K562 (cell line): ENCODE data around the gene SLC13A1. TPM values are rescaled to one million over a fixed set of nuclear protein-coding genes. Genes with fewer than 3 reads are reported as not detected.

Experiments
- ATAC-seq: fragments of 200-7000 bp; cut with Tn5 transposase; 3 replicates; pipeline ENCODE4 v1.9.1; 2020; ENCODE audit warnings: moderate library complexity
- BruUV-seq: library from RNA; stranded (reverse); fragments of 400-500 nt; replicated peaks from 2 replicates; lab custom pipeline; 2021; lab: Mats Ljungman, UMichigan
- CTCF ChIA-PET: fragments of 300-600 bp; formaldehyde crosslinking; extraction: SDS; loops from one replicate; lab custom pipeline; 2021; ENCODE audit warnings: low intra/inter-chr PET ratio; lab: Yijun Ruan, JAX
- POLR2A ChIA-PET: fragments of 300-600, 350-650 bp; sonication (Branson Sonifier 250); formaldehyde crosslinking; extraction: SDS; loops from one replicate; lab custom pipeline; 2021; ENCODE audit warnings: antibody characterized with exemption, inconsistent platforms; lab: Yijun Ruan, JAX
- DNase-seq, 4 experiments: peaks; one replicate each; pipeline versions ENCODE4 v3.0.0 to v3.0.0-alpha.2; 2011 to 2018; ENCODE audit warnings: low spot score in 3 of 4, mixed read lengths in 3 of 4; ENCODE audit errors: extremely low read depth in 1 of 4
- FAIRE-seq: peaks from 2 replicates; lab custom pipeline; 2011; peaks lifted over from hg19 to GRCh38; lab: Jason Lieb, UNC
- H2AFZ ChIP-seq: 2 replicates; pipeline ENCODE4 v1.6.0; 2011; ENCODE audit warnings: low read depth, low read length, control low read depth, inconsistent platforms
- H3K27ac ChIP-seq: fragments of 200-600 bp; 3 replicates; pipeline ENCODE4 v1.8.0; 2011; ENCODE audit warnings: low read depth, mild to moderate bottlenecking, control low read depth, inconsistent platforms, low read length, moderate library complexity, mixed read lengths; ENCODE audit errors: extremely low read depth
- H3K27me3 ChIP-seq, 2 experiments: fragments of 300-600 bp in 1 of 2; 2 replicates in 1 of 2; 3 replicates in 1 of 2; pipeline versions ENCODE4 v1.6.0 to v1.8.0; 2011; ENCODE audit warnings: inconsistent platforms in 2 of 2, low read length in 2 of 2, mild to moderate bottlenecking in 1 of 2, mixed read lengths in 1 of 2, moderate library complexity in 1 of 2; ENCODE audit not compliant: control insufficient read depth in 2 of 2, insufficient read depth in 2 of 2
- H3K36me3 ChIP-seq: fragments of 300-600 bp; 3 replicates; pipeline ENCODE4 v1.8.0; 2011; ENCODE audit warnings: mild to moderate bottlenecking, low read length, inconsistent platforms; ENCODE audit not compliant: control insufficient read depth, insufficient read depth
- H3K4me1 ChIP-seq, 2 experiments: fragments of 200-600 bp in 1 of 2; replicated peaks in 1 of 2; 2 replicates in 1 of 2; 3 replicates in 1 of 2; pipeline versions ENCODE4 v1.5.1 to v1.8.0; 2011; ENCODE audit warnings: inconsistent platforms in 2 of 2, low read length in 2 of 2, mild to moderate bottlenecking in 1 of 2, mixed read lengths in 1 of 2, moderate library complexity in 1 of 2; ENCODE audit not compliant: control insufficient read depth in 2 of 2, insufficient read depth in 2 of 2
- H3K4me2 ChIP-seq: 2 replicates; pipeline ENCODE4 v1.6.1; 2011; ENCODE audit warnings: low read length, control low read depth, inconsistent platforms, mixed read lengths; ENCODE audit not compliant: insufficient read depth
- H3K4me3 ChIP-seq: fragments of 200-600 bp; sonication (generic), shearing (Covaris generic); 2 replicates; pipeline ENCODE4 v1.5.1; 2016; ENCODE audit warnings: control low read depth, inconsistent platforms
- H3K79me2 ChIP-seq: fragments of 200-600 bp; 3 replicates; pipeline ENCODE4 v1.8.0; 2011; ENCODE audit warnings: low read length, inconsistent platforms; ENCODE audit not compliant: control insufficient read depth, insufficient read depth
- H3K9ac ChIP-seq, 2 experiments: 2 replicates each; pipeline versions ENCODE4 v1.6.0 to v1.6.1; 2011; ENCODE audit warnings: low read depth in 2 of 2, low read length in 2 of 2, control low read depth in 1 of 2, inconsistent platforms in 1 of 2, mild to moderate bottlenecking in 1 of 2, mixed read lengths in 1 of 2; ENCODE audit not compliant: insufficient read depth in 1 of 2
- H3K9me1 ChIP-seq: one replicate; pipeline ENCODE4 v1.6.0; 2011; ENCODE audit warnings: inconsistent platforms, mild to moderate bottlenecking, low read length, moderate library complexity; ENCODE audit not compliant: control insufficient read depth, insufficient read depth
- H3K9me3 ChIP-seq: replicated peaks from 2 replicates; pipeline ENCODE4 v1.5.1; 2011; ENCODE audit warnings: low read depth, low read length, inconsistent platforms; ENCODE audit not compliant: control insufficient read depth, insufficient read depth
- H4K20me1 ChIP-seq: replicated peaks from 2 replicates; pipeline ENCODE4 v1.6.1; 2011; ENCODE audit warnings: low read length, inconsistent platforms, mixed read lengths; ENCODE audit not compliant: control insufficient read depth, insufficient read depth
- CBFB ChIP-seq: sonication (generic); formaldehyde crosslinking; IDR thresholded peaks from 2 replicates; pipeline ENCODE4 v1.4.0; 2020; ENCODE audit warnings: mild to moderate bottlenecking, missing genetic modification reagents
- DLX4 ChIP-seq: fragments of 250-450 bp; sonication (Bioruptor Pico); IDR thresholded peaks from 2 replicates; pipeline ENCODE4 v1.6.1; 2021; ENCODE audit warnings: mild to moderate bottlenecking
- MEIS2 ChIP-seq: fragments of 450-650 bp; IDR thresholded peaks from 2 replicates; pipeline ENCODE4 v1.6.1; 2014; ENCODE audit warnings: mild to moderate bottlenecking; ENCODE audit not compliant: partially characterized antibody
- PHB2 ChIP-seq: fragments of 450-650 bp; IDR thresholded peaks from 2 replicates; pipeline ENCODE4 v1.6.1; 2017; ENCODE audit warnings: low read depth
- PRMT5 ChIP-seq: sonication (generic); formaldehyde crosslinking; IDR thresholded peaks from 2 replicates; pipeline ENCODE4 v1.5.0; 2020; ENCODE audit warnings: missing genetic modification reagents
- ZFP1 ChIP-seq: fragments of 450-650 bp; formaldehyde crosslinking; IDR thresholded peaks from 2 replicates; pipeline ENCODE4 v1.4.0; 2020; ENCODE audit warnings: mild to moderate bottlenecking, mixed read lengths
- ZNF592 ChIP-seq: fragments of 450-650 bp; IDR thresholded peaks from 2 replicates; pipeline ENCODE4 v1.6.1; 2017; ENCODE audit warnings: antibody characterized with exemption, mild to moderate bottlenecking
- ZNF79 ChIP-seq: fragments of 250-450 bp; sonication (Bioruptor Pico); IDR thresholded peaks from 2 replicates; pipeline ENCODE4 v1.4.0; 2020; ENCODE audit warnings: low read depth, mild to moderate bottlenecking, moderate library complexity
- in situ Hi-C: fragments of 300-500 bp; cut with MboI; formaldehyde crosslinking; loops from 4 replicates; pipeline ENCODE4 v1.15.0; 2018; ENCODE audit warnings: inconsistent platforms, mixed read lengths
- intact Hi-C: fragments of 100-400 bp; cut with micrococcal nuclease; formaldehyde crosslinking; loops from 2 replicates; pipeline ENCODE4 v1.14.2; 2022
- polyA plus RNA-seq, 8 experiments: library from polyadenylated mRNA; depleted of rRNA in 4 of 8; stranded (reverse) in 5 of 8; unstranded in 3 of 8; fragments of >200 nt; fragmentation: Nextera tagmentation in 2 of 8; fragmentation: Illumina TruSeq in 1 of 8; extraction: Ambion mirVana in 2 of 8; extraction: Trizol in 1 of 8; gene quantifications; 2 replicates each; pipeline versions ENCODE4 v1.2.1 to v1.2.3, GENCODE V29; 2011 to 2014; ENCODE audit warnings: inconsistent platforms in 1 of 8, missing spikeins in 1 of 8
- total RNA-seq, 7 experiments: library from RNA; depleted of rRNA in 6 of 7; stranded (reverse); fragments of >200 nt in 6 of 7; fragmentation: Illumina TruSeq in 2 of 7; extraction: Trizol in 2 of 7; gene quantifications; 2 replicates each; pipeline versions ENCODE4 v1.2.1 to v1.2.3, GENCODE V29; 2011 to 2021; ENCODE audit warnings: low replicate concordance in 1 of 7

The SLC13A1 gene
- total and polyA plus RNA-seq, 9 of the 15 experiments (the other 6 are each of a cell fraction or from before 2014, with no cell fraction given) = 0.04 TPM; not detected in 8

GRCh38 chr7:123120286-123120685, 79.5 kb downstream of the SLC13A1 start:
- no peaks in the 10 kb centered on the region for H3K9me1 ChIP-seq
- CTCF ChIA-PET = no interaction called here
- intact Hi-C loops = no loop called here
- no peak overlapping the region for H2AFZ ChIP-seq
- H3K4me1 ChIP-seq = no peaks in the 10 kb centered on the region
- no peak overlapping the region for H3K4me2 ChIP-seq
- in situ Hi-C loops = no loop called here
- H3K79me2 ChIP-seq = no peaks in the 10 kb centered on the region
- TF ChIP-seq DLX4 (CRISPR knock-in tag) (no peak), MEIS2 (no peak), ZFP1 (CRISPR knock-in tag) (no peak), ZNF592 (no peak), CBFB (CRISPR knock-in tag) (no peak), PHB2 (no peak), PRMT5 (CRISPR knock-in tag) (no peak), ZNF79 (CRISPR knock-in tag) (no peak)
- ATAC-seq = no peak
- POLR2A ChIA-PET = no interaction called here
- no peaks in the 10 kb centered on the region for H3K36me3 ChIP-seq
- no peak for FAIRE-seq
- no peak overlapping the region for H3K27ac ChIP-seq
- no peak overlapping the region for H3K9ac ChIP-seq
- DNase-seq = no peak
- H4K20me1 ChIP-seq = no peaks in the 10 kb centered on the region
- no peak overlapping the region for H3K4me3 ChIP-seq
- H3K9me3 ChIP-seq = no peaks in the 10 kb centered on the region
- BruUV-seq = no TSS peak
- no peaks in the 10 kb centered on the region for H3K27me3 ChIP-seq
